ENCODE results near the gene ID3. TPM values are rescaled to one million over a fixed set of nuclear protein-coding genes. Genes with fewer than 3 reads are reported as not detected.

Gene ID3
- total RNA-seq, 2 donors from 2014 or later, result 31.5 to 290 TPM

- ATAC-seq, result no peak
- Mint-ChIP-seq H3K9me3 (no peaks in the 10 kb centered on the region), H3K27ac (peak overlapping the region; percentile 8 to 32), H3K36me3 (peaks cover 18 to 26% of the 10 kb centered on the region in 2 donors)
- DNase-seq (ENCODE audit: low spot score in 2 of 2), result no peak
These were observed 32.8 kb downstream of the ID3 start for GRCh38 chr1:23526329-23527041.

GRCh38 chr1:23525558-23526250 lies 33.6 kb downstream of the ID3 start:
- Mint-ChIP-seq H3K36me3 (peaks cover 22 to 32% of the 10 kb centered on the region in 2 donors), H3K9me3 (no peaks in the 10 kb centered on the region), H3K27ac (peak overlapping the region; percentile 32 to 95)
- DNase-seq (ENCODE audit: low spot score in 2 of 2), result no peak
- no peak for ATAC-seq

DNA sequence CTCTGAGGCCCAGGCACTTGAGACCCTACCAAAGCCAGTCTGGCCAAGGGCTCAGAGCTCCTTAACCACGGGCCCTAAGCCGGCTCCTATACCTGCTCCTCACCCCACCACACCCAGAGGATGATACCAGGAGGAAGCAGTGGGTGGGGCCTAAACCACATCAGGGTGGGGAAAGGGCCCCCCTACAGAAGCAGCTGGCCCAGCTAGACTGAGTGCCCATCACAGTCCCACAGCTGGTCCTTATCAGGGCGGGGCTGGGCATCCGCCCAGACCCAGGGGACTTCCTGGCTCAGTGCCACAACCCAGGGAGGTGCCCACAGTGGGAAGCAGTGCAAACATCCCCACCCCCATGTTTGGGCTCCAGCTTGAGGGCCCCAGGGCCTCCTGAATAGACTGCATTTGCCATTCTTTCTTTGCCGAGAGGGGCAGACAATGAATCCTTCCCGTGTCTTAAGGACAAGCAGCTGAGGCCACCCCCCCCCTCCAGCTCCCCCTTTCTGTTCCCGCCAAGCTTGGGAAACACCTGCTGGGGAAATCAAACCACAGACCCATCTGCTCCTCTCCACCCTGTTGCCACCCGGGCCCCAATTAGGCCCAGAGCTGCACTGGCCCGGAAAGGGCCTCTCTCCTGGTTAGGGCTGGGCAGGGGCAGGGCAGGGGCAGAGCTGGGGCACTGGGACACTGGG lies 34.4 kb downstream of the ID3 start:
- Mint-ChIP-seq H3K9me3 (no peaks in the 10 kb centered on the region), H3K27ac (no peak overlapping the region), H3K36me3 (peaks cover 22 to 27% of the 10 kb centered on the region in 2 donors)
- DNase-seq (ENCODE audit: low spot score in 2 of 2) (no peak), ATAC-seq (no peak)

DNA sequence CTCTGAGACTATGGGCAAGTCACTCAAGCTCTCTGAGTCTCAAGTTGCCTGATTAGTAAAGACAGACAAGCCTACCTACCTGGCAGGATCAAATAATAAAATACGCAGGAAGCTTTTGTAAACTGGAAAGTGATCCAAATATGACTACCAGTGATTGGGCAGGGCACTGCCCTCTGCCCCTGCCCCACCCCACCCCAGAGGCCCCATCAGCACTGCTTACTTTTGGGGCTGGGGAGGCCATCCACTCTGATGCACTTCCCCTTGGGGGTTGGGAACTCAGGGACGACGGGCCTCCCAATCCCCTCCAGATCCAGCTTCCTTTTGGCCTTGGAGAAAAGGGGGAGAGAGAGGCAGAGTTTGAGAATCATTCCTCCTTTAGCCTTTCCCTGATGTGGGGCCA lies 35.1 kb downstream of the ID3 start:
- peaks cover 25% of the 10 kb centered on the region in 2 donors for H3K36me3 Mint-ChIP-seq

GRCh38 chr1:23522244-23522982 lies 36.9 kb downstream of the ID3 start:
- Mint-ChIP-seq H3K36me3 (peaks cover 27 to 34% of the 10 kb centered on the region in 2 donors), H3K9me3 (no peaks in the 10 kb centered on the region), H3K27ac (no peak overlapping the region)
- no peak for DNase-seq (ENCODE audit: low spot score in 2 of 2)
- peak; percentile 56 to 75 for ATAC-seq

More for the DNA sequence above, 35.1 kb downstream of the ID3 start:
- Mint-ChIP-seq H3K27ac (no peak overlapping the region), H3K9me3 (no peaks in the 10 kb centered on the region)
- ATAC-seq (no peak), DNase-seq (ENCODE audit: low spot score in 2 of 2) (no peak)

DNA sequence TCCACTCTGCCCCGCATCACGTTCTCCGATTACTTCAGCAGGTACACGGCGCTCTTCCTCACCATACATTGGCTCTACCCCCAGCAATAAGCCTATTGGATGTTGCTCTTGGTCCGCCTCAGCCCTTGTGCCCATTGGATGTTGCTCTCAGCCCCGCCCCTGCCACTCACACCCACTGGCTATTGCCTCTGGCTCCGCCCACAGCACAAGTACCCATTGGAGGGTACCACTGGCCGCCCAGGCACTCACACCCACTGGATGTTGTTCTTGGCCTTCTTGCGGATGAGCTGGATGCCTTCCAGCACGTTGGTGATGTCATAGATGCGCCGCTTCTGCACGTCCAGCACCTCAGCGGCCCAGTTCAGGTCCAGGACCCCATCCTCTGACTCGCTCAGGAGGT lies 37.7 kb downstream of the ID3 start:
- Mint-ChIP-seq H3K9me3 (no peaks in the 10 kb centered on the region), H3K36me3 (peaks cover 28 to 39% of the 10 kb centered on the region in 2 donors), H3K27ac (peak overlapping the region in 1 of 2 donors; percentile 79)
- ATAC-seq (no peak), DNase-seq (ENCODE audit: low spot score in 2 of 2) (no peak)

- no peak for DNase-seq (ENCODE audit: low spot score in 2 of 2)
- H3K9me3 Mint-ChIP-seq, result no peaks in the 10 kb centered on the region
- no peak overlapping the region for H3K27ac Mint-ChIP-seq
- no peak for ATAC-seq
- H3K36me3 Mint-ChIP-seq, result peaks cover 33 to 40% of the 10 kb centered on the region in 2 donors
These were observed 41.7 kb downstream of the ID3 start for GRCh38 chr1:23517581-23517980.

DNA sequence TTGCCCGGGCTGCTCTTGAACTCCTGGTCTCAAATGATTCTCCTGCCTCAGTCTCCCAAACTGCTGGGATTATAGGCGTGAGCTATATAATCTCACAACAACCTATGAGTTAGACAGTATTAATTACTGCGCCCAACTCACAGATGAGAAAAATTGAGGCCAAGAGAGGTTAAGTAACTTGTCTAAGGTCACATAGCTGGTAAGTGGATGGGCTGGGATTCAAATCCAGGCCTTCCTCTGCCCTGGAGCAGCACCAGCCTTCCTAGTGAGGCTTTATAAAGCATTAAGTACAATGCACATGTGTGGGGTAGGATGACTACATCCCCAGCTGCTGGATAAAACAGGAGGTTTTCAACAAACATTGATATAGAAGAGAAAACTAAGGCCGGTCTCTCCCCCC lies 43.4 kb downstream of the ID3 start:
- Mint-ChIP-seq H3K9me3 (no peaks in the 10 kb centered on the region), H3K27ac (no peak overlapping the region), H3K36me3 (peaks cover 22 to 29% of the 10 kb centered on the region in 2 donors)
- ATAC-seq (no peak), DNase-seq (ENCODE audit: low spot score in 2 of 2) (no peak)

GRCh38 chr1:23514111-23514679 lies 45.1 kb downstream of the ID3 start:
- Mint-ChIP-seq H3K9me3 (no peaks in the 10 kb centered on the region), H3K36me3 (peaks cover 33 to 41% of the 10 kb centered on the region in 2 donors), H3K27ac (peak overlapping the region in 1 of 2 donors; percentile 11)
- no peak for DNase-seq (ENCODE audit: low spot score in 2 of 2)
- ATAC-seq, result no peak

DNA sequence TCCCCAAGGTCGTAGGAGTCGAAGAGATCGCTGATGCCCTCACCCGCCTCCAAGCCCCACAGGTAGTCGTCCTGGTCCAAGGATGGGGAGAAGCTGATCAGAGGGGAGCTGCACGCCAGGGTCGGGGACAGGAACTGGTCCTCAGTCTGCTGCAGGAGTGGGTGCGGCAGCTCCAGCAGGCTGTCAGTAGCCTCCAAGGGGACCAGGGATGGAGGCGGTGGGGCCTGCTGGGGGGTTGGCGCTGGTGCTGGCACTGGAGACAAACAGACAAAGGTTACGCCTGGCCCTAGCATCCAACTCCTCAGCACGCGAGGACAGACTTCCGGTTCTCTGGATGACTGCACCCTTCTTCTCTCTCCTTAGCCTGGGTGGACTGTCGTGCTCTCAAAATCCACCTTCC lies 49.4 kb downstream of the ID3 start:
- H3K9me3 Mint-ChIP-seq, result no peaks in the 10 kb centered on the region
- H3K36me3 Mint-ChIP-seq, result peaks cover 22 to 26% of the 10 kb centered on the region in 2 donors
- peak overlapping the region in 1 of 2 donors; percentile 69 for H3K27ac Mint-ChIP-seq
- no peak for DNase-seq (ENCODE audit: low spot score in 2 of 2)
- ATAC-seq, result no peak

Other genes with a start within 250 kb of the ID3 start
- 100 to 1,000 TPM; 175 to 177 TPM for gene HNRNPR, start 215.2 kb downstream of the ID3 start, total RNA-seq
- 1 to 10 TPM; 7.6 to 8.2 TPM for gene ZNF436, start 189.7 kb downstream of the ID3 start, total RNA-seq
- 10 to 100 TPM; 10.5 to 19.2 TPM for gene TCEA3, start 134.8 kb downstream of the ID3 start, total RNA-seq
- gene ASAP3, start 75.3 kb downstream of the ID3 start, total RNA-seq, result under 1 TPM; 0.95 to 0.98 TPM
- gene E2F2, start 28.3 kb downstream of the ID3 start, total RNA-seq, result 10 to 100 TPM; 19.3 to 23.2 TPM
- gene RPL11, start 132.3 kb upstream of the ID3 start, total RNA-seq, result 1,000 to 10,000 TPM; 1,409 to 1,417 TPM
- 10 to 100 TPM; 30.9 to 33.4 TPM for gene ELOA, start 184.0 kb upstream of the ID3 start, total RNA-seq
- gene PITHD1, start 218.9 kb upstream of the ID3 start, total RNA-seq, result 10 to 100 TPM; 68.6 to 94.7 TPM
- 10 to 100 TPM; 73.6 to 78.1 TPM for gene LYPLA2, start 231.6 kb upstream of the ID3 start, total RNA-seq
- 10 to 100 TPM; 43.6 to 53.2 TPM for gene GALE, start 241.3 kb upstream of the ID3 start, total RNA-seq

Data from activated naive CD4-positive, alpha-beta T cell treated with anti-CD3 and anti-CD28 coated beads, Interleukin-2, amount 50 U/mL, for 72 hours (primary cell).